ENCODE data around the gene LIAS. TPM values are rescaled to one million over a fixed set of nuclear protein-coding genes. Genes with fewer than 3 reads are reported as not detected.
A peak's percentile ranks its signal among the peaks of the same experiment; 100 is the strongest.
"Not testable (repeated sequence)": the region's sequence is repeated elsewhere in the genome, so short reads cannot be mapped to it uniquely, and the experiment has no call there.

LIAS gene
- total RNA-seq, 2 donors from 2014 or later: 6.9 to 18.7 TPM

GRCh38 chr4:39456946-39457763, 1.7 kb upstream of the LIAS start:
- Histone ChIP-seq H3K36me3 (peaks cover 65% of the 10 kb centered on the region), H3K27ac (peak overlapping the region; percentile 93 to 95), H3K4me3 (peak overlapping the region in 1 of 2 donors; percentile 68), H3K9me3 (no peaks in the 10 kb centered on the region), H3K27me3 (no peaks in the 10 kb centered on the region), H3K4me1 (peaks cover 2 to 32% of the 10 kb centered on the region in 2 donors)
- DNase-seq (ENCODE audit: low spot score): no peak
- TF ChIP-seq, protein P1, sequence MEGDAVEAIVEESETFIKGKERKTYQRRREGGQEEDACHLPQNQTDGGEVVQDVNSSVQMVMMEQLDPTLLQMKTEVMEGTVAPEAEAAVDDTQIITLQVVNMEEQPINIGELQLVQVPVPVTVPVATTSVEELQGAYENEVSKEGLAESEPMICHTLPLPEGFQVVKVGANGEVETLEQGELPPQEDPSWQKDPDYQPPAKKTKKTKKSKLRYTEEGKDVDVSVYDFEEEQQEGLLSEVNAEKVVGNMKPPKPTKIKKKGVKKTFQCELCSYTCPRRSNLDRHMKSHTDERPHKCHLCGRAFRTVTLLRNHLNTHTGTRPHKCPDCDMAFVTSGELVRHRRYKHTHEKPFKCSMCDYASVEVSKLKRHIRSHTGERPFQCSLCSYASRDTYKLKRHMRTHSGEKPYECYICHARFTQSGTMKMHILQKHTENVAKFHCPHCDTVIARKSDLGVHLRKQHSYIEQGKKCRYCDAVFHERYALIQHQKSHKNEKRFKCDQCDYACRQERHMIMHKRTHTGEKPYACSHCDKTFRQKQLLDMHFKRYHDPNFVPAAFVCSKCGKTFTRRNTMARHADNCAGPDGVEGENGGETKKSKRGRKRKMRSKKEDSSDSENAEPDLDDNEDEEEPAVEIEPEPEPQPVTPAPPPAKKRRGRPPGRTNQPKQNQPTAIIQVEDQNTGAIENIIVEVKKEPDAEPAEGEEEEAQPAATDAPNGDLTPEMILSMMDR (IDR thresholded peaks at IDR 0.05): no peak

GRCh38 chr4:39458161-39458504, 723 bp upstream of the LIAS start:
- peaks cover 2 to 32% of the 10 kb centered on the region in 2 donors for H3K4me1 ChIP-seq
- H3K36me3 ChIP-seq: peaks cover 63% of the 10 kb centered on the region
- DNase-seq (ENCODE audit: low spot score); H3K27me3 ChIP-seq; H3K9me3 ChIP-seq: not testable (repeated sequence)
- peak overlapping the region; percentile 93 to 95 for H3K27ac ChIP-seq
- peak overlapping the region; percentile 68 to 69 for H3K4me3 ChIP-seq

DNA sequence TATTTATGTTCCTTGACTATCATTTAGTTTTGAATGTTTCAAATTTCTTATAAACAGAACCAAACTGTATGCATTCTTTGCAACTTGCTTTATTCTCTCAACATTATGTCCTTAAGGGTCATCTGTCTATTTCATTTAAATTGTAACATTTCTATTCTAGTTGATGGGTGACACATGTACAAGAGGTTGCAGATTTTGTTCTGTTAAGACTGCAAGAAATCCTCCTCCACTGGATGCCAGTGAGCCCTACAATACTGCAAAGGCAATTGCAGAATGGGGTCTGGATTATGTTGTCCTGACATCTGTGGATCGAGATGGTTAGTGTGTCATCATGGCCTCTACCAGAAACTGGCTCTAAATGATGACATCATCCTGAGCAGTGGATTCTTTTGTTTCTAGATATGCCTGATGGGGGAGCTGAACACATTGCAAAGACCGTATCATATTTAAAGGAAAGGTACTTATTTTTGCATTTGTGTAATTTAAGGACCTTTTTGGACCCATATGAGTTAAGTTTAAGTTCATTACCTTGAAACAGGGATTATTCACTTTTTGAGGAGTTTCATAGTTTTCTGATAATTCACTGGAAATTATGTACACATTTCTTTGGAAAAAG, 6.1 kb downstream of the LIAS start:
- Histone ChIP-seq H3K4me3 (no peak overlapping the region), H3K27ac (no peak overlapping the region), H3K27me3 (no peaks in the 10 kb centered on the region), H3K36me3 (peaks cover 37% of the 10 kb centered on the region), H3K9me3 (no peaks in the 10 kb centered on the region), H3K4me1 (peaks cover 0 to 6% of the 10 kb centered on the region in 2 donors)
- TF ChIP-seq, protein P1 (IDR thresholded peaks at IDR 0.05): no peak
- DNase-seq (ENCODE audit: low spot score): no peak

DNA sequence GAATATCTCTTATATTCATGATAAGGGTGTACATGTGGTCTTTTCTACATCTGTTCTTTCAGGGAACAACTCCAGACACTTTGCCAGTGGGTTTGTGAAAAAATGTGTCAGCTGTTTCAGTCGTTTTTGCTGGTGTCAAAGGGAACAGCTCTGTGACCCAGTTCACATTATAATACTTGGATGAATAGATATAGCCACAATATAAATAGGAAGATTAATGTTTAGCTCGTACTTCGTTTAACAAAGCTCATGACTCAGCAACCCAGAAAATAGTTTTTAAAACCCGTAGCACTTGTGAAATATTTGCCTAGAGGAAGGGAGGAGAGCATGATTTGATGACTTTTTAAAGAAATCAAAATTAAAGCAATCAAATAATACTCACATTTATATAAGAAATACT, 7.9 kb downstream of the LIAS start:
- H3K27ac ChIP-seq: no peak overlapping the region
- H3K4me3 ChIP-seq: no peak overlapping the region
- H3K36me3 ChIP-seq: peaks cover 34% of the 10 kb centered on the region
- DNase-seq (ENCODE audit: low spot score): no peak
- H3K4me1 ChIP-seq: peaks cover 0 to 4% of the 10 kb centered on the region in 2 donors
- TF ChIP-seq, protein P1 (IDR thresholded peaks at IDR 0.05): no peak
- no peaks in the 10 kb centered on the region for H3K27me3 ChIP-seq
- no peaks in the 10 kb centered on the region for H3K9me3 ChIP-seq

GRCh38 chr4:39467464-39467863, 8.6 kb downstream of the LIAS start:
- Histone ChIP-seq H3K4me1 (peaks cover 0 to 4% of the 10 kb centered on the region in 2 donors), H3K4me3 (no peak overlapping the region), H3K27me3 (no peaks in the 10 kb centered on the region), H3K9me3 (no peaks in the 10 kb centered on the region), H3K36me3 (peaks cover 36% of the 10 kb centered on the region), H3K27ac (no peak overlapping the region)
- TF ChIP-seq, protein P1 (IDR thresholded peaks at IDR 0.05): no peak
- DNase-seq (ENCODE audit: low spot score): no peak

GRCh38 chr4:39469429-39470077, 10.7 kb downstream of the LIAS start:
- TF ChIP-seq, protein P1 (IDR thresholded peaks at IDR 0.05): peak; percentile 68 to 84
- peak; percentile 26 for DNase-seq (ENCODE audit: low spot score)
- H3K36me3 ChIP-seq: peaks cover 33% of the 10 kb centered on the region

More at GRCh38 chr4:39469429-39470077, 10.7 kb downstream of the LIAS start:
- peaks cover 0 to 4% of the 10 kb centered on the region in 2 donors for H3K4me1 ChIP-seq
- no peaks in the 10 kb centered on the region for H3K9me3 ChIP-seq
- H3K4me3 ChIP-seq: no peak overlapping the region
- H3K27me3 ChIP-seq: no peaks in the 10 kb centered on the region
- H3K27ac ChIP-seq: peak overlapping the region in 1 of 2 donors; percentile 2

All from right atrium auricular region (tissue), 2 donors.